ENCODE measurements around the gene UTS2R. TPM values are rescaled to one million over a fixed set of nuclear protein-coding genes. Genes with fewer than 3 reads are reported as not detected.

The UTS2R gene
- total and polyA plus RNA-seq, 7 donors, result not detected

- TF ChIP-seq EP300 (IDR thresholded peaks at IDR 0.05) (no peak), POLR2A (IDR thresholded peaks at IDR 0.05) (no peak), CTCF (IDR thresholded peaks at IDR 0.05) (no peak), POLR2AphosphoS5 (IDR thresholded peaks at IDR 0.05) (no peak)
- WGBS, 2 donors, result 25 to 67% methylated on average over 3 of the region's 3 CpGs
Observed at GRCh38 chr17:82387705-82388106, 16.1 kb downstream of the UTS2R start.

GRCh38 chr17:82388223-82388921 lies 16.8 kb downstream of the UTS2R start:
- intact Hi-C loops (cut with DNase I), result no loop called here
- peaks cover 26 to 45% (median 34%) of the 10 kb centered on the region in 3 donors for H3K27me3 ChIP-seq
- 45 to 74% methylated on average over 34 of the region's 34 CpGs for WGBS, 2 donors
- TF ChIP-seq POLR2AphosphoS5 (IDR thresholded peaks at IDR 0.05), result no peak
- TF ChIP-seq POLR2A (IDR thresholded peaks at IDR 0.05), result no peak
- no peak for TF ChIP-seq CTCF (IDR thresholded peaks at IDR 0.05)
- no peak for TF ChIP-seq EP300 (IDR thresholded peaks at IDR 0.05)
- no peak for DNase-seq
- H3K9me3 ChIP-seq, result no peaks in the 10 kb centered on the region
- H3K27ac ChIP-seq, result no peak overlapping the region
- H3K4me3 ChIP-seq, result no peak overlapping the region
- H3K4me1 ChIP-seq, result peaks cover 0 to 21% (median 17%) of the 10 kb centered on the region in 4 donors
- peaks cover 0 to 20% (median 4%) of the 10 kb centered on the region in 4 donors for H3K36me3 ChIP-seq

More at GRCh38 chr17:82387705-82388106, 16.1 kb downstream of the UTS2R start:
- H3K4me1 ChIP-seq, result peaks cover 0 to 21% (median 17%) of the 10 kb centered on the region in 4 donors
- intact Hi-C loops (cut with DNase I), result no loop called here
- no peaks in the 10 kb centered on the region for H3K9me3 ChIP-seq
- no peak overlapping the region for H3K4me3 ChIP-seq
- DNase-seq, result no peak
- H3K36me3 ChIP-seq, result peaks cover 0 to 14% (median under 1%) of the 10 kb centered on the region in 4 donors
- peaks cover 26 to 50% (median 39%) of the 10 kb centered on the region in 3 donors for H3K27me3 ChIP-seq
- no peak overlapping the region for H3K27ac ChIP-seq

- intact Hi-C loops (cut with DNase I), result no loop called here
- Histone ChIP-seq H3K9me3 (no peaks in the 10 kb centered on the region), H3K4me3 (no peak overlapping the region), H3K27ac (no peak overlapping the region), H3K27me3 (peaks cover 24 to 39% (median 29%) of the 10 kb centered on the region in 3 donors), H3K36me3 (peaks cover 0 to 26% (median 4%) of the 10 kb centered on the region in 4 donors), H3K4me1 (peaks cover 0 to 21% (median 17%) of the 10 kb centered on the region in 4 donors)
- no peak for TF ChIP-seq CTCF (IDR thresholded peaks at IDR 0.05)
- no peak for TF ChIP-seq POLR2AphosphoS5 (IDR thresholded peaks at IDR 0.05)
- TF ChIP-seq EP300 (IDR thresholded peaks at IDR 0.05), result no peak
- TF ChIP-seq POLR2A (IDR thresholded peaks at IDR 0.05), result no peak
- DNase-seq, result no peak
- WGBS, 2 donors, result 87 to 88% methylated on average over 21 of the region's 21 CpGs
Observed at GRCh38 chr17:82388922-82389283, 17.3 kb downstream of the UTS2R start.

- TF ChIP-seq CTCF (IDR thresholded peaks at IDR 0.05), result no peak
Observed at GRCh38 chr17:82389379-82389778, 17.8 kb downstream of the UTS2R start.

More at GRCh38 chr17:82389379-82389778, 17.8 kb downstream of the UTS2R start:
- Histone ChIP-seq H3K4me1 (peaks cover 0 to 21% (median 17%) of the 10 kb centered on the region in 4 donors), H3K4me3 (no peak overlapping the region), H3K27me3 (peaks cover 23 to 35% (median 24%) of the 10 kb centered on the region in 3 donors), H3K36me3 (peaks cover 0 to 29% (median 4%) of the 10 kb centered on the region in 4 donors), H3K27ac (no peak overlapping the region), H3K9me3 (no peaks in the 10 kb centered on the region)
- 81 to 90% methylated on average over 10 of the region's 10 CpGs for WGBS, 2 donors
- DNase-seq, result no peak
- intact Hi-C loops (cut with DNase I), result no loop called here
